Panc1 (cell line): Measurements from ENCODE around the gene MAF. TPM values are rescaled to one million over a fixed set of nuclear protein-coding genes. Genes with fewer than 3 reads are reported as not detected.

ENCODE experiments used
- ATAC-seq: fragments of 200-7000 bp; cut with Tn5 transposase; 2 replicates; pipeline ENCODE4 v1.9.1; 2020; ENCODE audit warnings: mild to moderate bottlenecking, moderate library complexity
- BruUV-seq: library from RNA; stranded (reverse); fragments of 400-500 nt; replicated peaks from 2 replicates; lab custom pipeline; 2021; lab: Mats Ljungman, UMichigan
- CTCF ChIA-PET: fragments of 300-600 bp; sonication (Branson Sonifier 250); formaldehyde crosslinking; loops from one replicate; lab custom pipeline; 2022; ENCODE audit warnings: antibody characterized with exemption; lab: Charles Lee
- POLR2A ChIA-PET: fragments of 300-600 bp; sonication (Branson Sonifier 250); formaldehyde crosslinking; loops from one replicate; lab custom pipeline; 2022; ENCODE audit warnings: antibody characterized with exemption; lab: Charles Lee
- DNase-seq: peaks from one replicate; pipeline ENCODE4 v3.0.0-alpha.2; 2010; ENCODE audit warnings: low read depth, low spot score
- H3K27ac ChIP-seq: 2 replicates; pipeline ENCODE4 v1.5.1; 2011; ENCODE audit warnings: mild to moderate bottlenecking, low read length, inconsistent platforms
- H3K27me3 ChIP-seq: fragments of 200-500 bp; sonication (Bioruptor generic); 2 replicates; pipeline ENCODE4 v1.6.0; 2014; ENCODE audit warnings: low read length, inconsistent platforms; ENCODE audit not compliant: control insufficient read depth, insufficient read depth
- H3K36me3 ChIP-seq: fragments of 200-500 bp; sonication (Bioruptor generic); 2 replicates; pipeline ENCODE4 v1.5.1; 2014; ENCODE audit warnings: inconsistent platforms, mild to moderate bottlenecking, low read length, moderate library complexity; ENCODE audit not compliant: control insufficient read depth, insufficient read depth
- H3K4me1 ChIP-seq: 2 replicates; pipeline ENCODE4 v1.5.1; 2011; ENCODE audit warnings: inconsistent platforms, mild to moderate bottlenecking, low read length, moderate library complexity; ENCODE audit not compliant: control insufficient read depth, insufficient read depth
- H3K4me3 ChIP-seq, 2 experiments: 2 replicates each; pipeline ENCODE4 v1.5.1; 2011 to 2012; ENCODE audit warnings: low read depth in 2 of 2, low read length in 2 of 2, mild to moderate bottlenecking in 2 of 2, inconsistent platforms in 1 of 2, moderate library complexity in 1 of 2
- H3K9me3 ChIP-seq: fragments of 200-500 bp; sonication (Bioruptor generic); 2 replicates; pipeline ENCODE4 v1.5.1; 2014; ENCODE audit warnings: low read depth, mild to moderate bottlenecking, inconsistent platforms, low read length, moderate library complexity; ENCODE audit not compliant: control insufficient read depth, insufficient read depth
- POLR2AphosphoS5 ChIP-seq: IDR thresholded peaks from 2 replicates; pipeline ENCODE4 v1.6.1; 2012; ENCODE audit warnings: mild to moderate bottlenecking, low read depth, low read length, moderate library complexity
- SIN3A ChIP-seq: IDR thresholded peaks from 2 replicates; pipeline ENCODE4 v1.6.1; 2012; ENCODE audit warnings: low read depth, mild to moderate bottlenecking, low read length, moderate library complexity, borderline replicate concordance; ENCODE audit not compliant: insufficient read depth
- TCF7L2 ChIP-seq: IDR thresholded peaks from 2 replicates; pipeline ENCODE4 v1.6.1; 2011; ENCODE audit warnings: mild to moderate bottlenecking, low read depth, low read length, inconsistent platforms
- in situ Hi-C: cut with HindIII; loops from 2 replicates; pipeline ENCODE4 v1.10.0; 2016; ENCODE audit warnings: low sequenced_read_pairs, low pct_unique_long_range_greater_than_20kb
- intact Hi-C: fragments of 100-400 bp; cut with micrococcal nuclease; formaldehyde crosslinking; loops from one replicate; pipeline ENCODE4 v1.10.0; 2022; ENCODE audit not compliant: unreplicated experiment
- total RNA-seq: library from RNA; stranded (reverse); gene quantifications from one replicate; pipeline ENCODE4 v1.2.1, GENCODE V29; 2021; ENCODE audit not compliant: unreplicated experiment
- TF ChIP-seq, protein P1 (sequence below): fragments of 450-650 bp; IDR thresholded peaks from 2 replicates; pipeline ENCODE4 v1.5.1; 2017; ENCODE audit warnings: mild to moderate bottlenecking
- TF ChIP-seq, protein P2 (sequence below), 2 experiments: IDR thresholded peaks; 2 replicates each; pipeline ENCODE4 v1.6.1; 2011 to 2012; ENCODE audit warnings: low read depth in 2 of 2, control low read depth in 1 of 2, low read length in 1 of 2, mild to moderate bottlenecking in 1 of 2, moderate library complexity in 1 of 2; ENCODE audit not compliant: insufficient read depth in 1 of 2

The MAF gene
- total RNA-seq, 1 experiment from 2014 or later, result 0.46 TPM

DNA sequence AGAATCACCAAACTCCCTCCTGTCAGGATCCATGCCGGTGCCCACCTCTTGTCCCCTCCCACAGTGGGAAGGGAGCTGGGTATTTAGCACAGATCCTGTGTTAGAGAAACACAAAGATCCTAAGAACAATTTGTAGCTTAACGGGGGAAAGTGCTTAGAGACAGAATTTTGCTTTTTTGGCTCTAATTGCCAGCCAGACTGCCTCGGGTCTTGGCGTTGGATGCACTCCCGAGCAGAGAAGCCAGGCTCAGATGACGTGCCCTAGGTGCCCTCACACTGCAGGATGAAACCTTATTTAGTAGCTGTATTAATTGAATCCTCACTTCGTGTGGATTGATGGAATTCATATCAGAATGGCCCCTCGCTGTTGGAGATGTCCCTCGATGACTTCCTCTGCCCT lies 22.5 kb upstream of the MAF start:
- ChIA-PET POLR2A (no interaction called here), CTCF (interaction anchor here (0.7 kb wide), 1 partner anchor 24 kb away, joined by 5 read pairs; no protein-coding TSS in a partner anchor)
- in situ Hi-C loops (no loop called here), intact Hi-C loops (no loop called here)
- no peaks in the 10 kb centered on the region for H3K4me1 ChIP-seq
- no peak overlapping the region for H3K4me3 ChIP-seq
- TF ChIP-seq POLR2AphosphoS5 (no peak), TCF7L2 (no peak), SIN3A (no peak)
- TF ChIP-seq, protein P1, sequence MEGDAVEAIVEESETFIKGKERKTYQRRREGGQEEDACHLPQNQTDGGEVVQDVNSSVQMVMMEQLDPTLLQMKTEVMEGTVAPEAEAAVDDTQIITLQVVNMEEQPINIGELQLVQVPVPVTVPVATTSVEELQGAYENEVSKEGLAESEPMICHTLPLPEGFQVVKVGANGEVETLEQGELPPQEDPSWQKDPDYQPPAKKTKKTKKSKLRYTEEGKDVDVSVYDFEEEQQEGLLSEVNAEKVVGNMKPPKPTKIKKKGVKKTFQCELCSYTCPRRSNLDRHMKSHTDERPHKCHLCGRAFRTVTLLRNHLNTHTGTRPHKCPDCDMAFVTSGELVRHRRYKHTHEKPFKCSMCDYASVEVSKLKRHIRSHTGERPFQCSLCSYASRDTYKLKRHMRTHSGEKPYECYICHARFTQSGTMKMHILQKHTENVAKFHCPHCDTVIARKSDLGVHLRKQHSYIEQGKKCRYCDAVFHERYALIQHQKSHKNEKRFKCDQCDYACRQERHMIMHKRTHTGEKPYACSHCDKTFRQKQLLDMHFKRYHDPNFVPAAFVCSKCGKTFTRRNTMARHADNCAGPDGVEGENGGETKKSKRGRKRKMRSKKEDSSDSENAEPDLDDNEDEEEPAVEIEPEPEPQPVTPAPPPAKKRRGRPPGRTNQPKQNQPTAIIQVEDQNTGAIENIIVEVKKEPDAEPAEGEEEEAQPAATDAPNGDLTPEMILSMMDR, result no peak
- TF ChIP-seq, protein P2, sequence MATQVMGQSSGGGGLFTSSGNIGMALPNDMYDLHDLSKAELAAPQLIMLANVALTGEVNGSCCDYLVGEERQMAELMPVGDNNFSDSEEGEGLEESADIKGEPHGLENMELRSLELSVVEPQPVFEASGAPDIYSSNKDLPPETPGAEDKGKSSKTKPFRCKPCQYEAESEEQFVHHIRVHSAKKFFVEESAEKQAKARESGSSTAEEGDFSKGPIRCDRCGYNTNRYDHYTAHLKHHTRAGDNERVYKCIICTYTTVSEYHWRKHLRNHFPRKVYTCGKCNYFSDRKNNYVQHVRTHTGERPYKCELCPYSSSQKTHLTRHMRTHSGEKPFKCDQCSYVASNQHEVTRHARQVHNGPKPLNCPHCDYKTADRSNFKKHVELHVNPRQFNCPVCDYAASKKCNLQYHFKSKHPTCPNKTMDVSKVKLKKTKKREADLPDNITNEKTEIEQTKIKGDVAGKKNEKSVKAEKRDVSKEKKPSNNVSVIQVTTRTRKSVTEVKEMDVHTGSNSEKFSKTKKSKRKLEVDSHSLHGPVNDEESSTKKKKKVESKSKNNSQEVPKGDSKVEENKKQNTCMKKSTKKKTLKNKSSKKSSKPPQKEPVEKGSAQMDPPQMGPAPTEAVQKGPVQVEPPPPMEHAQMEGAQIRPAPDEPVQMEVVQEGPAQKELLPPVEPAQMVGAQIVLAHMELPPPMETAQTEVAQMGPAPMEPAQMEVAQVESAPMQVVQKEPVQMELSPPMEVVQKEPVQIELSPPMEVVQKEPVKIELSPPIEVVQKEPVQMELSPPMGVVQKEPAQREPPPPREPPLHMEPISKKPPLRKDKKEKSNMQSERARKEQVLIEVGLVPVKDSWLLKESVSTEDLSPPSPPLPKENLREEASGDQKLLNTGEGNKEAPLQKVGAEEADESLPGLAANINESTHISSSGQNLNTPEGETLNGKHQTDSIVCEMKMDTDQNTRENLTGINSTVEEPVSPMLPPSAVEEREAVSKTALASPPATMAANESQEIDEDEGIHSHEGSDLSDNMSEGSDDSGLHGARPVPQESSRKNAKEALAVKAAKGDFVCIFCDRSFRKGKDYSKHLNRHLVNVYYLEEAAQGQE (IDR thresholded peaks at IDR 0.05; ENCODE audit: insufficient read depth in 1 of 2, low read depth in 2 of 2, low read length in 1 of 2), result no peak
- DNase-seq (no peak), ATAC-seq (no peak)
- H3K27ac ChIP-seq, result no peak overlapping the region
- H3K27me3 ChIP-seq, result no peaks in the 10 kb centered on the region
- BruUV-seq, result no TSS peak
- H3K36me3 ChIP-seq, result no peaks in the 10 kb centered on the region
- H3K9me3 ChIP-seq, result no peaks in the 10 kb centered on the region

DNA sequence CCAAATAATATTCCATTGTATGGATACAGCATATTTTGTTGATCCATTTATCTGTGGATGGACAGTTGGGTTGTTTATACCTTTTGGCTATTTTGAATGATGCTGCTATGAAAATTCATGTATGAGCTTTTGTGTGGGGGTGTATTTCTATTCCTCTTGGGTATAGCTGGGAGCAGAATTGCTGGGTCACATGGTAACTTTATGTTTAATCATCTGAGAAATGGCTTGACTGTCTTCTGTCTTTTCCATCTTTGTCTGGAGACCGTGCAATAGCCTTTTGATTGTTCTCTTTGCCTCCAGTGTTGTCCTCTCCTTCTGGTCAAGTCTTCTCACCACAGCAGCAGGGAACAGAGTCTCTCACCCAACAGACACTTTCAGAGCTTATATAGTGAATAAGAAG lies 20.5 kb upstream of the MAF start:
- no peaks in the 10 kb centered on the region for H3K36me3 ChIP-seq
- in situ Hi-C loops, result no loop called here
- H3K27me3 ChIP-seq, result no peaks in the 10 kb centered on the region
- DNase-seq, result no peak
- no TSS peak for BruUV-seq
- H3K9me3 ChIP-seq, result no peaks in the 10 kb centered on the region
- intact Hi-C loops, result no loop called here
- CTCF ChIA-PET, result no interaction called here
- TF ChIP-seq SIN3A (no peak), TCF7L2 (no peak), POLR2AphosphoS5 (no peak)
- TF ChIP-seq, protein P1, result no peak
- TF ChIP-seq, protein P2 (IDR thresholded peaks at IDR 0.05; ENCODE audit: insufficient read depth in 1 of 2, low read depth in 2 of 2, low read length in 1 of 2), result no peak
- no peak overlapping the region for H3K4me3 ChIP-seq
- ATAC-seq, result no peak
- POLR2A ChIA-PET, result no interaction called here
- H3K4me1 ChIP-seq, result no peaks in the 10 kb centered on the region
- no peak overlapping the region for H3K27ac ChIP-seq
